ENCODE measurements around the gene P4HA2. TPM values are rescaled to one million over a fixed set of nuclear protein-coding genes. Genes with fewer than 3 reads are reported as not detected.

The P4HA2 gene
- total and polyA plus RNA-seq, 2 of the 8 experiments (the other 6 are each of a cell fraction or from before 2014, with no cell fraction given), result 7.4 to 9.3 TPM

DNA sequence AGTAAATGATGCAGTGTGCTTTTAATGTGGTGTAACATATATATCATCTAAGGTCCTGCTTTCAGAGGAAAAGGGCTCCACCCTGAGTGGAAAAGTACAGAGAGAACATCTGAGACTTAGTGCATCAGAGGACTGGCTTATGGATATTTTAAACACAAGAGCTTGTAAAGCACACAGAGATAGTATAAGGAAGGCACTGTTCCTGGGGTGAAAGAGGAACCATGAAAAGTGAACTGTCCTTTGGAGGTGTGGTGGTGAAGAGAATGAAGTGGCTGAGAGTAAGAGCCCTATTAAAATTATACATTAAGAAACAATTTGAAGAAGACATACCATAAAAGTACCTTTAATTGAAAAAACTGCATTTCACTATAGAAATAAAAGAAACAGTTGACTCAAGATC lies 85.2 kb downstream of the P4HA2 start:
- DNase-seq (ENCODE audit: low read depth in 1 of 2, low spot score in 2 of 2), result no peak
- Histone ChIP-seq H3K27ac (ENCODE audit: low read depth, low read length) (no peak overlapping the region), H3K23me2 (ENCODE audit: low read depth, low read length) (no peaks in the 10 kb centered on the region), H2BK15ac (ENCODE audit: low read length) (no peak overlapping the region), H2AFZ (ENCODE audit: low read length) (no peak overlapping the region), H3K9ac (replicated peaks in 1 of 4; ENCODE audit: extremely low read depth in 1 of 4, low read depth in 3 of 4, low read length in 3 of 4) (no peak overlapping the region), H3K23ac (ENCODE audit: insufficient read length) (no peak overlapping the region), H3K36me3 (ENCODE audit: control insufficient read depth in 2 of 4, insufficient read depth in 4 of 4, low read length in 3 of 4) (no peaks in the 10 kb centered on the region), H2BK12ac (ENCODE audit: low read depth, low read length) (no peak overlapping the region), H2BK120ac (replicated peaks; ENCODE audit: low read depth, low read length) (no peak overlapping the region), H2BK5ac (ENCODE audit: low read depth, low read length) (no peak overlapping the region), H3K4me2 (ENCODE audit: insufficient read depth in 1 of 2, low read depth in 2 of 2, low read length in 2 of 2) (no peak overlapping the region), H3K56ac (replicated peaks; ENCODE audit: insufficient read length, low read depth, low read length) (no peak overlapping the region), H3K14ac (ENCODE audit: insufficient read length) (no peak overlapping the region), H3K79me1 (ENCODE audit: low read depth, low read length) (no peaks in the 10 kb centered on the region), H3K27me3 (replicated peaks in 1 of 4; ENCODE audit: control insufficient read depth in 3 of 4, extremely low read depth in 1 of 4, insufficient read depth in 3 of 4, low read length in 3 of 4) (no peaks in the 10 kb centered on the region), H3K4ac (replicated peaks; ENCODE audit: insufficient read length, low read depth, low read length) (no peak overlapping the region), H3K4me3 (ENCODE audit: extremely low read depth in 1 of 4, insufficient read depth in 2 of 4, low read depth in 3 of 4, low read length in 4 of 4) (no peak overlapping the region), H3K9me3 (ENCODE audit: insufficient read depth in 2 of 2, low read depth in 1 of 2, low read length in 1 of 2) (peaks cover 7 to 19% of the 10 kb centered on the region in 2 experiments; a peak in 3 of 4 replicates), H3K4me1 (replicated peaks in 1 of 4; ENCODE audit: control insufficient read depth in 3 of 4, insufficient read depth in 4 of 4, low read length in 3 of 4) (no peaks in the 10 kb centered on the region), H2AK5ac (ENCODE audit: low read depth, low read length) (no peak overlapping the region), H4K91ac (replicated peaks; ENCODE audit: insufficient read length, low read length) (no peak overlapping the region), H4K20me1 (replicated peaks in 1 of 2; ENCODE audit: control insufficient read depth in 1 of 2, insufficient read depth in 2 of 2, low read length in 2 of 2) (no peaks in the 10 kb centered on the region), H4K5ac (ENCODE audit: insufficient read length, low read depth, low read length) (no peak overlapping the region), H3K18ac (ENCODE audit: extremely low read depth, low read length) (no peak overlapping the region), H2BK20ac (ENCODE audit: low read length) (no peak overlapping the region), H3K79me2 (ENCODE audit: control insufficient read depth in 1 of 2, insufficient read depth in 2 of 2, low read length in 2 of 2) (no peaks in the 10 kb centered on the region), H4K8ac (ENCODE audit: extremely low read depth, insufficient read depth, low read length) (no peak overlapping the region)
- FAIRE-seq, result no peak
- ChIA-PET CTCF (ENCODE audit: partially characterized antibody) (interaction anchor here (0.6 to 0.9 kb wide), 2 partner anchors 37 to 95 kb away, joined by 3 to 7 read pairs; no protein-coding TSS in a partner anchor), POLR2A (ENCODE audit: partially characterized antibody) (no interaction called here)
- TF ChIP-seq TBP (IDR thresholded peaks at IDR 0.05; ENCODE audit: low read depth, low read length) (no peak), CTBP2 (IDR thresholded peaks at IDR 0.05; ENCODE audit: borderline replicate concordance, insufficient read depth, insufficient read length, low read length) (no peak), JUND (IDR thresholded peaks at IDR 0.05; ENCODE audit: low read length) (no peak)

Data from H1 (cell line).